ENCODE results near the gene STX4. TPM values are rescaled to one million over a fixed set of nuclear protein-coding genes. Genes with fewer than 3 reads are reported as not detected.

Gene STX4
- total and polyA plus RNA-seq, 8 donors, result 37.7 to 84.8 (median 43.3) TPM

DNA sequence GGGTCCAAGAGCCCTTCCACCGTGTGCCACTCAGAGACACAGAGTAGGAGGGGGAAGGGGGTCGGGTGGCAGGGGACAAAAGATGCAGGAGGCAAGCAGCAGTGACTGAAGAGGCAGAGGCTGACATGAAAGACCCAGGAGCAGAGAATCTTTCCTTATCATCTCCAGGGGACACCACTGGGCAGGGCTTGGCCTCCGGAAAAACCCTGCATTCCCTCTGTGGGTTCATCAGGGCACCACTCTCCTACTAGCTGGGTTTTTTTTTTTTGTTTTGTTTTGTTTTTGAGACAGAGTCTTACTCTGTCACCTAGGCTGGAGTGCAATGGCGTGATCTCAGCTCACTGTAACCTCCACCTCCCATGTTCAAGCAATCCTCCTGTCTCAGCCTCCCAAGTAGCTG, 2.1 kb upstream of the STX4 start:
- Histone ChIP-seq H3K27ac (no peak overlapping the region), H3K36me3 (peaks cover 0 to 18% of the 10 kb centered on the region in 2 donors), H3K9me3 (no peaks in the 10 kb centered on the region), H3K4me1 (peaks cover 8 to 30% of the 10 kb centered on the region in 2 donors), H3K4me3 (no peak overlapping the region), H3K27me3 (no peaks in the 10 kb centered on the region)
- ATAC-seq (no peak), DNase-seq (no peak)
- TF ChIP-seq, protein P1, sequence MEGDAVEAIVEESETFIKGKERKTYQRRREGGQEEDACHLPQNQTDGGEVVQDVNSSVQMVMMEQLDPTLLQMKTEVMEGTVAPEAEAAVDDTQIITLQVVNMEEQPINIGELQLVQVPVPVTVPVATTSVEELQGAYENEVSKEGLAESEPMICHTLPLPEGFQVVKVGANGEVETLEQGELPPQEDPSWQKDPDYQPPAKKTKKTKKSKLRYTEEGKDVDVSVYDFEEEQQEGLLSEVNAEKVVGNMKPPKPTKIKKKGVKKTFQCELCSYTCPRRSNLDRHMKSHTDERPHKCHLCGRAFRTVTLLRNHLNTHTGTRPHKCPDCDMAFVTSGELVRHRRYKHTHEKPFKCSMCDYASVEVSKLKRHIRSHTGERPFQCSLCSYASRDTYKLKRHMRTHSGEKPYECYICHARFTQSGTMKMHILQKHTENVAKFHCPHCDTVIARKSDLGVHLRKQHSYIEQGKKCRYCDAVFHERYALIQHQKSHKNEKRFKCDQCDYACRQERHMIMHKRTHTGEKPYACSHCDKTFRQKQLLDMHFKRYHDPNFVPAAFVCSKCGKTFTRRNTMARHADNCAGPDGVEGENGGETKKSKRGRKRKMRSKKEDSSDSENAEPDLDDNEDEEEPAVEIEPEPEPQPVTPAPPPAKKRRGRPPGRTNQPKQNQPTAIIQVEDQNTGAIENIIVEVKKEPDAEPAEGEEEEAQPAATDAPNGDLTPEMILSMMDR (IDR thresholded peaks at IDR 0.05), result no peak
- intact Hi-C loops (cut with DNase I), result no loop called here

DNA sequence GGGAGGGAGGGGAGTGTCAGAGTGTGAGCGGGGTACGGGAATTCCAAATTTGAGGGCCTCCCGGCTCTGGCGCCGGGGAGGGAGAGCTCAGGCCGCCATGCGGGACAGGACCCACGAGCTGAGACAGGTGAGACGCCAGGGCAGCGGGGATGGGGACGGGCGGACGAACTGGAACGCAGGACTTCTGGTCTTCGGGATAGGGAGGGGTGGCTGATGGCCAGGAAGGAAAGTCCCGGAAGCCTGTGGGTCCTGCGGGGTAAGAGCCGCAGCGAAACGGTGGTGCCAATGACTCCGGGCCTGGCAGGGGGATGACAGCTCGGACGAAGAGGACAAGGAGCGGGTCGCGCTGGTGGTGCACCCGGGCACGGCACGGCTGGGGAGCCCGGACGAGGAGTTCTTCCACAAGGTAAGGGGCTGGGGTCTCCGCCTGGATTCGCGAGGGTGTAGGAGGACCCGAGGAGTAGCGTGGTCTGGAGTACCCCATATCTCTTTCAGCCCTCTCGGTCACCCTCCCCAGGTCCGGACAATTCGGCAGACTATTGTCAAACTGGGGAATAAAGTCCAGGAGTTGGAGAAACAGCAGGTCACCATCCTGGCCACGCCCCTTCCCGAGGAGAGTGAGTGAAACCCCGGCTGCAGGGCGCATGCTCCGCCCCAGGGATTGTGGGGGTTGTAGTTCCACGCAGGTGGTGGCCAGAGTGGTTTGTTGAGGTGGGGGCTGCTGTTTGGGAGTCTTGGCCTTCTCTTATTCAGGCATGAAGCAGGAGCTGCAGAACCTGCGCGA, 543 bp downstream of the STX4 start:
- no peaks in the 10 kb centered on the region for H3K27me3 ChIP-seq
- H3K4me1 ChIP-seq, result peaks cover 8 to 39% of the 10 kb centered on the region in 2 donors
- no peaks in the 10 kb centered on the region for H3K9me3 ChIP-seq
- H3K4me3 ChIP-seq, result peak overlapping the region; percentile 76 to 100
- TF ChIP-seq, protein P1 (IDR thresholded peaks at IDR 0.05), result no peak
- ATAC-seq (peak; percentile 88), DNase-seq (peak; percentile 78 to 95 (median 91))
- peak overlapping the region; percentile 93 to 98 for H3K27ac ChIP-seq
- peaks cover 0 to 37% of the 10 kb centered on the region in 2 donors for H3K36me3 ChIP-seq
- intact Hi-C loops (cut with DNase I), result no loop called here

DNA sequence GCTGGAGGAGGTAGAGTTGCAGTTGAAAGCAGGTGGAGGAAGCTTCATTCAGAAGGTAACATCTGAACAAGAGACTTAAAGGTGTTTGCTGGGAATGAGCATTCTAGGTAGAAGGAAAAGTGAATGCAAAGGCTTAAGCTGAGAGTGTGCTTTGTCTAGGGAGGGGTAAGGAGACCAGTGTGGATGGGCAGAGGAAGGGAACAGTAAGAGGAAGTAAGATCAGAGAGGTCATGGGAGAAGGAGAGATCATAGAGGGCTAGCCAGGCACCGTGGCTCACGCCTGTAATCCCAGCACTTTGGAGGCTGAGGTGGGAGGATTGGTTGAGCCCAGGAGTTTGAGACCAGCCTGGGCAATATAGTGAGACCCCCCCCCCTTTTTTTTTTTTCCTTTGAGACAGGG, 3.3 kb downstream of the STX4 start:
- no peak for ATAC-seq
- no peak for DNase-seq
- peaks cover 0 to 65% of the 10 kb centered on the region in 2 donors for H3K36me3 ChIP-seq
- H3K27ac ChIP-seq, result no peak overlapping the region
- H3K4me1 ChIP-seq, result peaks cover 8 to 39% of the 10 kb centered on the region in 2 donors
- H3K9me3 ChIP-seq, result no peaks in the 10 kb centered on the region
- H3K27me3 ChIP-seq, result no peaks in the 10 kb centered on the region
- TF ChIP-seq, protein P1 (IDR thresholded peaks at IDR 0.05), result no peak
- no peak overlapping the region for H3K4me3 ChIP-seq
- intact Hi-C loops (cut with DNase I), result no loop called here

DNA sequence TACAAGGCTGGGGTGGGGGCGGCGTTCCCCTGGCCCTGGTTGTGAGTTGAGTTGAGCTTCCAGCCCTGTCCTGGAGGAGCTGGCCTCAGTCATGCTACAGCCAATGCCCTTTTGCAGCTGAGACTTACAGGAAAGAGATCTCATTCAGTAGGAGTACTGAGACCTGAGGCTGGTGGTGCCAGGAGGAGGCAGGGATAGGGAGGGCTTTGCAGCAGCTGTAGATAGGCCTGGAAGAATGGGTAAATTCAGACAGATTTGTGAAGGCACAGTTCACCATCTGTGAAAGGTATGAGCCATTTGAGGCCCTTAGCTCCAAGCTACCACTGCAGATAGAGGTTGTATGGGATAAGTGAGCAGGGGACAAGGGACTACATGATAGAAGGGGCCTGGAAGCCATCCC, 5.6 kb downstream of the STX4 start:
- intact Hi-C loops (cut with DNase I), result no loop called here
- Histone ChIP-seq H3K36me3 (peaks cover 0 to 87% of the 10 kb centered on the region in 2 donors), H3K27me3 (no peaks in the 10 kb centered on the region), H3K4me1 (peaks cover 8 to 31% of the 10 kb centered on the region in 2 donors), H3K4me3 (no peak overlapping the region), H3K27ac (no peak overlapping the region), H3K9me3 (no peaks in the 10 kb centered on the region)
- TF ChIP-seq, protein P1 (IDR thresholded peaks at IDR 0.05), result no peak
- no peak for DNase-seq
- no peak for ATAC-seq

DNA sequence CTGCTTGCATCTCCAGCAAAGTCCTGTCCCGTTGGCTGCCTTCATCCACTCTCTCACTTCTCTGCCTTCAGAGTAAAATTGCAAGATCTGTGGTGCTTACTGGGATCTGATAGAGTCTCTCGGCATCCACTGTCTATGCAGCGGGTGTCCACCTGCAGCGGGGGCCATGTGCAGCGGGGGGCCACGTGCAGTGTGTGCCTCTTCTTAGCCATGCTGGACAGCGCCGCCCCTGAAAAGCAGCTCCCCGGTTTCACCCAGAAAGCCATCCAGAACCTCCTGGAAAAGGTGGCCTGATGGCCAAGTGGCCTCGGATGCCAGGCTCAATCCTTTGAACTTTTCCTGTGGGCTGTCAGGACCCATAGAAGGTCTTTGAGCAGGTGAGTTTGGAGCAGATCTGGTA, 9.5 kb downstream of the STX4 start:
- Histone ChIP-seq H3K9me3 (no peaks in the 10 kb centered on the region), H3K27ac (no peak overlapping the region), H3K27me3 (no peaks in the 10 kb centered on the region), H3K36me3 (peaks cover 0 to 60% of the 10 kb centered on the region in 2 donors), H3K4me1 (no peaks in the 10 kb centered on the region), H3K4me3 (no peak overlapping the region)
- intact Hi-C loops (cut with DNase I), result no loop called here
- TF ChIP-seq, protein P1 (IDR thresholded peaks at IDR 0.05), result no peak
- no peak for DNase-seq
- ATAC-seq, result no peak
